Tibial artery (tissue), 4 donors: Measurements from ENCODE around the gene TMLHE.
"Not testable (repeated sequence)": the region's sequence is repeated elsewhere in the genome, so short reads cannot be mapped to it uniquely, and the experiment has no call there.

Experiments
- DNase-seq, 2 donors: peaks; one replicate each; pipeline ENCODE4 v3.0.0-alpha.2; 2019
- H3K27ac ChIP-seq, 2 donors: fragments of 200-600 bp; sonication (generic) in 1 of 2; 1 replicate in 1 of 2; 2 replicates in 1 of 2; pipeline ENCODE4 v1.5.1; 2018 to 2019; ENCODE audit warnings: mild to moderate bottlenecking in 1 of 2
- H3K27me3 ChIP-seq, 2 donors: fragments of 200-600 bp; sonication (generic) in 1 of 2; one replicate each; pipeline versions ENCODE4 v1.5.1 to v1.6.0; 2016 to 2019
- H3K36me3 ChIP-seq, 3 donors: fragments of 200-600 bp; sonication (generic) in 2 of 3; one replicate each; pipeline ENCODE4 v1.5.1; 2016 to 2019; ENCODE audit warnings: mild to moderate bottlenecking in 2 of 3
- H3K4me1 ChIP-seq, 4 donors: fragments of 200-600 bp; sonication (generic) in 2 of 4; 1 replicate in 3 of 4; 2 replicates in 1 of 4; pipeline ENCODE4 v1.5.1; 2016 to 2019
- H3K4me3 ChIP-seq, 2 donors: fragments of 200-600 bp; sonication (generic) in 1 of 2; 1 replicate in 1 of 2; 2 replicates in 1 of 2; pipeline ENCODE4 v1.5.1; 2018 to 2019; ENCODE audit warnings: mild to moderate bottlenecking in 2 of 2
- H3K9me3 ChIP-seq, 3 donors: fragments of 200-600 bp; sonication (generic) in 1 of 3; one replicate each; pipeline ENCODE4 v1.5.1; 2016 to 2019
- intact Hi-C: fragments of 100-400 bp; cut with DNase I; formaldehyde crosslinking; loops from one replicate; pipeline ENCODE4 v1.15.0; 2023; ENCODE audit warnings: low total_unique reads
- TF ChIP-seq, protein P1 (sequence below), 2 experiments: fragments of 200-600 bp in 1 of 2; fragments of 450-650 bp in 1 of 2; IDR thresholded peaks; one replicate each; pipeline ENCODE4 v1.5.1; 2017 to 2019; ENCODE audit warnings: antibody characterized with exemption in 2 of 2, mild to moderate bottlenecking in 1 of 2, moderate library complexity in 1 of 2

Gene TMLHE, protein sequence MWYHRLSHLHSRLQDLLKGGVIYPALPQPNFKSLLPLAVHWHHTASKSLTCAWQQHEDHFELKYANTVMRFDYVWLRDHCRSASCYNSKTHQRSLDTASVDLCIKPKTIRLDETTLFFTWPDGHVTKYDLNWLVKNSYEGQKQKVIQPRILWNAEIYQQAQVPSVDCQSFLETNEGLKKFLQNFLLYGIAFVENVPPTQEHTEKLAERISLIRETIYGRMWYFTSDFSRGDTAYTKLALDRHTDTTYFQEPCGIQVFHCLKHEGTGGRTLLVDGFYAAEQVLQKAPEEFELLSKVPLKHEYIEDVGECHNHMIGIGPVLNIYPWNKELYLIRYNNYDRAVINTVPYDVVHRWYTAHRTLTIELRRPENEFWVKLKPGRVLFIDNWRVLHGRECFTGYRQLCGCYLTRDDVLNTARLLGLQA

DNA sequence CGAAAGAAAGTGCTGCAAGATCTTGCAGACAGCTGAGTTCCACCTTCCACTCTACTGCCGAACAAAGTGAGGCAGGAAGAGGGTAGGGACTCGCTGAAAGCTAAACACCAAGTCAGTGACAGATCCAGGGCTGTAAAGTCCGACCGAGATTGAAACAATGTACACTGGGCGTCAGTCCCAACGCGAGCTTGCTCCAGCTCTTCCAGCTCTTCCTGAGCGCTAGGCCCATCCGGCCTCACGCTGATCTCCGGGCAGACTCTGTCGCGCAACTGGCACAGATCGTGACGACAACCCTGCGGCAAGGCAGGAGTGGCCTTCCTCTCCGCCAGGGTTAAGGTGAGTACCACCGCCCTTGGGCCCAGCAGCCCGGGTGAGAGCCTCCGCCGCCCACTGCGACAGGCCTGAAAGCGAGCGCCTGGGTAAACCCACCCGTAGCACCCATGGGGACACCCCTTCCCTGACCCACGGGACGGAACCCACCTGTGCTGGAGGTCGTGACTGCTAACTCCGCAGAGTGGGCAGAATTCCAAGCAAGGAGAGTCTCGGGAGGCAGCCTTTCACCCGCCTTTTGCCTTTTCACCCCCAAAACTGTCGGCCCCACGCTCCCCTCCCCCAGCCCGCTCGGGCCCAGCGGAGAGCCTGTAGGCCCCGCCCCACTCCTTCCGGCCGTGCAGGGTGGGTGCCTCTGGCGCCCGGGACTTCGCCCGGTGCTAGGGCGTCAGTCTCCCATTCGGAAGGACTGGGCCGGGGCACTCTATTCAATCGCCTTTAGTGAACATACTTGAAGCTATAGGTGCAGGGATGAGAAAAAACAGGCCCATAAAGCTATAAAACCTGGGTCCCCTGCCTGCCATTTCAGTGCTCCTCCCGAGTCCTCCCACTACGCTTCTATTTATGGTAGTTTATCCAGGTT, at the start of gene TMLHE, which contains the start of gene SPRY3:
Gene TMLHE, minus strand, starts transcription at position 641 of the 913 bp plus-strand sequence. CDS start 67,676 bp downstream, outside the sequence.
Gene SPRY3, plus strand, starts transcription at position 275 of the 913 bp plus-strand sequence.
- peaks cover 0 to 10% (median 0%) of the 10 kb centered on the region in 4 donors for H3K4me1 ChIP-seq
- H3K27me3 ChIP-seq = no peaks in the 10 kb centered on the region
- H3K27ac ChIP-seq = peak within 1 kb of the TSS; percentile 89 to 94
- intact Hi-C loops = no loop called here
- peak; percentile 47 to 81 for DNase-seq
- no peaks in the 10 kb centered on the region for H3K36me3 ChIP-seq
- peak within 1 kb of the TSS; percentile 74 to 82 for H3K4me3 ChIP-seq
- peaks cover 0 to 7% (median 0%) of the 10 kb centered on the region in 3 donors for H3K9me3 ChIP-seq
- TF ChIP-seq, protein P1, sequence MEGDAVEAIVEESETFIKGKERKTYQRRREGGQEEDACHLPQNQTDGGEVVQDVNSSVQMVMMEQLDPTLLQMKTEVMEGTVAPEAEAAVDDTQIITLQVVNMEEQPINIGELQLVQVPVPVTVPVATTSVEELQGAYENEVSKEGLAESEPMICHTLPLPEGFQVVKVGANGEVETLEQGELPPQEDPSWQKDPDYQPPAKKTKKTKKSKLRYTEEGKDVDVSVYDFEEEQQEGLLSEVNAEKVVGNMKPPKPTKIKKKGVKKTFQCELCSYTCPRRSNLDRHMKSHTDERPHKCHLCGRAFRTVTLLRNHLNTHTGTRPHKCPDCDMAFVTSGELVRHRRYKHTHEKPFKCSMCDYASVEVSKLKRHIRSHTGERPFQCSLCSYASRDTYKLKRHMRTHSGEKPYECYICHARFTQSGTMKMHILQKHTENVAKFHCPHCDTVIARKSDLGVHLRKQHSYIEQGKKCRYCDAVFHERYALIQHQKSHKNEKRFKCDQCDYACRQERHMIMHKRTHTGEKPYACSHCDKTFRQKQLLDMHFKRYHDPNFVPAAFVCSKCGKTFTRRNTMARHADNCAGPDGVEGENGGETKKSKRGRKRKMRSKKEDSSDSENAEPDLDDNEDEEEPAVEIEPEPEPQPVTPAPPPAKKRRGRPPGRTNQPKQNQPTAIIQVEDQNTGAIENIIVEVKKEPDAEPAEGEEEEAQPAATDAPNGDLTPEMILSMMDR (IDR thresholded peaks at IDR 0.05) = no peak

DNA sequence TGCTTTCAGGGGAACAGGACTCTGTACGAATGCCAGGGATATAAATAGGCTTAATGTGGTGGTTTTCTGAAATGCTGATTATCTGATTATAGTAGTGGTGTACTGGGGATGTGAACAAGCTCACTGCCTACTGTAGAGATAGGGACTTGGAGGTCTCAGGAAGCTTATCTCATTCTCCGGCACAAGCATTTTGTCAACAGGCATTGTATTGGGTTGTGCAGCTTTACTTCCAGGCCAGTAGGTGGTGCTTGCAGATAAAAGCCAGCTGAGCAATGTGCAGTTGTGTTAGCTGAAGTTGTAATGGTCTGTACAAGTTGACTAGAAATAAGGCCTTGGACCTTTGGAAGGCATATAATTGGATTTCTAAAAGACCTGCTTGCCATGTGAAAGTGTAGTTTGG, 49.5 kb upstream of the TMLHE start:
- TF ChIP-seq, protein P1 (IDR thresholded peaks at IDR 0.05) = no peak

DNA sequence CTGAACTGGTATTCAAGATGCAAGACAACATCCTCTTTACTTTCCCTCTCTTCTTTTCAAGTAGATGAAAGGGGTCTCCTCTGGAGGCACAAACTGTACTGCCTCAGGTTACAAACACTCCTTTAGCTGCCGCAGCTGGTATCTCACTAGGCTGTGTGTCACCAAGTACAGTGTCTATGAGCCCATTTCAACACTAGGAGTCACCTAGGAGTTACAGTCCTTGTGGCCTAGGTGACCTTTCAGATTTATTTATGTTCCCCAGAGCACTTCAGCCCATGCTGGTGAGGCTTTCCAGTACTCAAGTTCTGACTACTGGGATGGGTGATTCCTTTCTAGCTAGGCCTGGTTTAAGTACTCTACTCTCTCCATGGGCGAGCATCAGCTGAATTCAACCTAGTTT, 32.4 kb upstream of the TMLHE start:
- intact Hi-C loops = no loop called here
- H3K36me3 ChIP-seq = no peaks in the 10 kb centered on the region
- no peaks in the 10 kb centered on the region for H3K27me3 ChIP-seq
- no peaks in the 10 kb centered on the region for H3K4me1 ChIP-seq
- no peak overlapping the region for H3K4me3 ChIP-seq
- H3K27ac ChIP-seq = no peak overlapping the region
- H3K9me3 ChIP-seq = no peaks in the 10 kb centered on the region
- DNase-seq = no peak
- TF ChIP-seq, protein P1 (IDR thresholded peaks at IDR 0.05) = no peak

More for the DNA sequence above, 49.5 kb upstream of the TMLHE start:
- intact Hi-C loops = no loop called here
- Histone ChIP-seq H3K4me3 (no peak overlapping the region), H3K9me3 (peaks cover 0 to 21% (median 11%) of the 10 kb centered on the region in 3 donors), H3K27ac (no peak overlapping the region), H3K4me1 (no peaks in the 10 kb centered on the region), H3K27me3 (no peaks in the 10 kb centered on the region), H3K36me3 (no peaks in the 10 kb centered on the region)
- no peak for DNase-seq

DNA sequence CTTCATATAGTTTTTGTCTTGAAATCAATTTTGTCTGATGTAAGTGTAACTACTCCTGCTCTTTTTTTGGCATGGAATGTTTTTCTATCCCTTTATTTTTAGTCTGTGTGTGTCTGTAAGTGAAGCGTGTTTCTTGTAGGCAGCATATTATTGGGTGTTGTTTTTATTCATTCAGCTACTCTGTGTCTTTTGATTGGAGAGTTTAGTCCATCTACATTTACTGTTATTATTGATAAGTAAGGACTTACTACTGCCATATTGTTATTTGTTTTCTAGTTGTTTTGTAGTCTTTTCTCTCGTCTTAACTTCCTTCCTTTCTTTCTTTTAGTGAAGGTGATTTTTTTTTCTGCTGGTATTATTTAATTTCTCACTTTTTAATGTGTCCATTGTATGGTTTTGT, 30.5 kb upstream of the TMLHE start:
- intact Hi-C loops = no loop called here
- TF ChIP-seq, protein P1 (IDR thresholded peaks at IDR 0.05) = no peak
- Histone ChIP-seq H3K27ac (no peak overlapping the region), H3K9me3 (no peaks in the 10 kb centered on the region), H3K36me3 (no peaks in the 10 kb centered on the region), H3K4me1 (no peaks in the 10 kb centered on the region), H3K4me3 (no peak overlapping the region), H3K27me3 (no peaks in the 10 kb centered on the region)
- no peak for DNase-seq

DNA sequence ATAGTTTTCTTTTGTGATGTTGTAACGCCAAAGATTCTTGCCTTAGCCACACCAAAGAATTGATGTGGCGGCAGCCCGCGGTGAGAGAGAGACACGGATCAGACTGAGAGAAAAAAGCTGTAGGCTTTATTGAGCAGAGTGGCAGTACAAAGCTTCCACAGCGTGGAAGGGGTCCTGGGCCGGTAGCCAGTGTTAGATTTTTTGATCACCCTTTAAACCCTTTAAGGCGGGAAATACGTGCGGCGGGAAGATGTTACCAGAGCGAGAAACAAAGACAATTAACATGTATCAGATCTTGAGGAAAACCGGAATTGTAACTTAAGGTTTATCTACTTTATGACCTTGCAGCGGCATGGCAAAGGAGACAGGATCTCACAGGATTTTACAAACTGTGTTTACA, 28.6 kb upstream of the TMLHE start:
- H3K27me3 ChIP-seq, DNase-seq, H3K27ac ChIP-seq, H3K4me1 ChIP-seq, intact Hi-C loops, H3K9me3 ChIP-seq, H3K36me3 ChIP-seq: not testable (repeated sequence)
- H3K4me3 ChIP-seq = peak overlapping the region; percentile 23 to 31
